SK-N-SH treated with all-trans-retinoic acid at 6 μM for 48 hours (cell line): Measurements from ENCODE around the gene RADX.

Experiments
- ATAC-seq: fragments of 200-7000 bp; cut with Tn5 transposase; 3 replicates; pipeline ENCODE4 v1.9.1; 2020; ENCODE audit warnings: mild to moderate bottlenecking, moderate library complexity
- ARNTL ChIP-seq: fragments of 450-650 bp; formaldehyde crosslinking; IDR thresholded peaks from 2 replicates; pipeline ENCODE4 v1.5.0; 2020; ENCODE audit warnings: low read depth, mild to moderate bottlenecking, moderate library complexity, borderline replicate concordance
- BACH2 ChIP-seq: fragments of 250-450 bp; sonication (Bioruptor Pico); IDR thresholded peaks from 2 replicates; pipeline ENCODE4 v1.9.0; 2021; ENCODE audit warnings: mild to moderate bottlenecking, borderline replicate concordance
- CREB5 ChIP-seq: fragments of 250-450 bp; sonication (Bioruptor Pico); IDR thresholded peaks from 2 replicates; pipeline ENCODE4 v1.5.1; 2020; ENCODE audit warnings: low read depth, mild to moderate bottlenecking, moderate library complexity
- CSDC2 ChIP-seq: fragments of 250-450 bp; sonication (Bioruptor Pico); IDR thresholded peaks from 2 replicates; pipeline ENCODE4 v1.5.0; 2020; ENCODE audit warnings: mild to moderate bottlenecking, moderate library complexity
- CSRNP3 ChIP-seq: fragments of 250-450 bp; sonication (Bioruptor Pico); IDR thresholded peaks from 2 replicates; pipeline ENCODE4 v1.5.1; 2021; ENCODE audit warnings: mild to moderate bottlenecking, moderate library complexity
- ESRRG ChIP-seq: fragments of 250-450 bp; sonication (Bioruptor Pico); IDR thresholded peaks from 2 replicates; pipeline ENCODE4 v1.6.1; 2021; ENCODE audit warnings: mild to moderate bottlenecking
- GLIS3 ChIP-seq: fragments of 250-450 bp; sonication (Bioruptor Pico); IDR thresholded peaks from 2 replicates; pipeline ENCODE4 v1.5.0; 2020; ENCODE audit warnings: mild to moderate bottlenecking, moderate library complexity
- ISL1 ChIP-seq: fragments of 250-450 bp; sonication (Bioruptor Pico); IDR thresholded peaks from 2 replicates; pipeline ENCODE4 v2.1.2; 2022; ENCODE audit warnings: mild to moderate bottlenecking, moderate library complexity
- OSR1 ChIP-seq: fragments of 250-450 bp; sonication (Bioruptor Pico); IDR thresholded peaks from 2 replicates; pipeline ENCODE4 v1.8.0; 2022; ENCODE audit warnings: moderate library complexity, mild to moderate bottlenecking, inconsistent platforms
- PPARA ChIP-seq: fragments of 250-450 bp; sonication (Bioruptor Pico); IDR thresholded peaks from 2 replicates; pipeline ENCODE4 v1.5.0; 2020; ENCODE audit warnings: mild to moderate bottlenecking, borderline replicate concordance
- RARB ChIP-seq: fragments of 250-450 bp; sonication (Bioruptor Pico); IDR thresholded peaks from 2 replicates; pipeline ENCODE4 v1.8.0; 2021; ENCODE audit warnings: mild to moderate bottlenecking, moderate library complexity
- TCF4 ChIP-seq: fragments of 250-450 bp; sonication (Bioruptor Pico); IDR thresholded peaks from 2 replicates; pipeline ENCODE4 v1.8.0; 2021; ENCODE audit warnings: mild to moderate bottlenecking, moderate library complexity, borderline replicate concordance
- TOX ChIP-seq: fragments of 250-450 bp; sonication (Bioruptor Pico); IDR thresholded peaks from 2 replicates; pipeline ENCODE4 v1.8.0; 2021; ENCODE audit warnings: mild to moderate bottlenecking, moderate library complexity, borderline replicate concordance
- TSHZ2 ChIP-seq: fragments of 250-450 bp; sonication (Bioruptor Pico); IDR thresholded peaks from 2 replicates; pipeline ENCODE4 v1.5.0; 2020; ENCODE audit warnings: mild to moderate bottlenecking, moderate library complexity
- ZC3H10 ChIP-seq: fragments of 250-450 bp; sonication (Bioruptor Pico); IDR thresholded peaks from 2 replicates; pipeline ENCODE4 v1.5.1; 2021; ENCODE audit warnings: mild to moderate bottlenecking, moderate library complexity
- ZFP3 ChIP-seq: fragments of 250-450 bp; sonication (Bioruptor Pico); IDR thresholded peaks from 2 replicates; pipeline ENCODE4 v1.5.0; 2020; ENCODE audit warnings: mild to moderate bottlenecking, moderate library complexity
- ZFP30 ChIP-seq: fragments of 450-650 bp; formaldehyde crosslinking; IDR thresholded peaks from 2 replicates; pipeline ENCODE4 v1.5.0; 2022; ENCODE audit warnings: mild to moderate bottlenecking, moderate library complexity
- ZNF565 ChIP-seq: fragments of 450-650 bp; formaldehyde crosslinking; conservative IDR thresholded peaks from 2 replicates; pipeline ENCODE4 v1.5.0; 2020; ENCODE audit warnings: low read depth, mild to moderate bottlenecking, moderate library complexity
- ZNF70 ChIP-seq: fragments of 450-650 bp; formaldehyde crosslinking; IDR thresholded peaks from 2 replicates; pipeline ENCODE4 v1.5.0; 2020; ENCODE audit warnings: mild to moderate bottlenecking, moderate library complexity
- ZNF8 ChIP-seq: fragments of 450-650 bp; formaldehyde crosslinking; IDR thresholded peaks from 2 replicates; pipeline ENCODE4 v1.5.0; 2020; ENCODE audit warnings: mild to moderate bottlenecking, moderate library complexity
- TF ChIP-seq, protein P1 (sequence below): fragments of 250-450 bp; sonication (Bioruptor Pico); IDR thresholded peaks from 2 replicates; pipeline ENCODE4 v1.8.0; 2020; ENCODE audit warnings: mild to moderate bottlenecking, moderate library complexity, borderline replicate concordance
- TF ChIP-seq, protein P2 (sequence below): fragments of 250-450 bp; sonication (Bioruptor Pico); IDR thresholded peaks from 2 replicates; pipeline ENCODE4 v1.8.0; 2021; ENCODE audit warnings: low read depth, mild to moderate bottlenecking, moderate library complexity, borderline replicate concordance

Gene RADX

GRCh38 chrX:106716463-106716862 is 104.7 kb downstream of the RADX start:
- no peak for ATAC-seq
- TF ChIP-seq GLIS3 (no peak), CSDC2 (CRISPR knock-in tag) (no peak), ZNF8 (no peak), ZC3H10 (CRISPR knock-in tag) (no peak), OSR1 (CRISPR knock-in tag) (no peak), TCF4 (CRISPR knock-in tag) (no peak), ZFP30 (CRISPR knock-in tag) (no peak), ZNF565 (CRISPR knock-in tag) (no peak), TOX (CRISPR knock-in tag) (no peak), ZFP3 (CRISPR knock-in tag) (no peak), CREB5 (CRISPR knock-in tag) (no peak), ARNTL (CRISPR knock-in tag) (no peak), PPARA (CRISPR knock-in tag) (no peak), RARB (CRISPR knock-in tag) (no peak)
- TF ChIP-seq, protein P1, sequence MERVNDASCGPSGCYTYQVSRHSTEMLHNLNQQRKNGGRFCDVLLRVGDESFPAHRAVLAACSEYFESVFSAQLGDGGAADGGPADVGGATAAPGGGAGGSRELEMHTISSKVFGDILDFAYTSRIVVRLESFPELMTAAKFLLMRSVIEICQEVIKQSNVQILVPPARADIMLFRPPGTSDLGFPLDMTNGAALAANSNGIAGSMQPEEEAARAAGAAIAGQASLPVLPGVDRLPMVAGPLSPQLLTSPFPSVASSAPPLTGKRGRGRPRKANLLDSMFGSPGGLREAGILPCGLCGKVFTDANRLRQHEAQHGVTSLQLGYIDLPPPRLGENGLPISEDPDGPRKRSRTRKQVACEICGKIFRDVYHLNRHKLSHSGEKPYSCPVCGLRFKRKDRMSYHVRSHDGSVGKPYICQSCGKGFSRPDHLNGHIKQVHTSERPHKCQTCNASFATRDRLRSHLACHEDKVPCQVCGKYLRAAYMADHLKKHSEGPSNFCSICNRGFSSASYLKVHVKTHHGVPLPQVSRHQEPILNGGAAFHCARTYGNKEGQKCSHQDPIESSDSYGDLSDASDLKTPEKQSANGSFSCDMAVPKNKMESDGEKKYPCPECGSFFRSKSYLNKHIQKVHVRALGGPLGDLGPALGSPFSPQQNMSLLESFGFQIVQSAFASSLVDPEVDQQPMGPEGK: no peak

GRCh38 chrX:106718709-106719108 is 106.9 kb downstream of the RADX start:
- TF ChIP-seq, protein P2, sequence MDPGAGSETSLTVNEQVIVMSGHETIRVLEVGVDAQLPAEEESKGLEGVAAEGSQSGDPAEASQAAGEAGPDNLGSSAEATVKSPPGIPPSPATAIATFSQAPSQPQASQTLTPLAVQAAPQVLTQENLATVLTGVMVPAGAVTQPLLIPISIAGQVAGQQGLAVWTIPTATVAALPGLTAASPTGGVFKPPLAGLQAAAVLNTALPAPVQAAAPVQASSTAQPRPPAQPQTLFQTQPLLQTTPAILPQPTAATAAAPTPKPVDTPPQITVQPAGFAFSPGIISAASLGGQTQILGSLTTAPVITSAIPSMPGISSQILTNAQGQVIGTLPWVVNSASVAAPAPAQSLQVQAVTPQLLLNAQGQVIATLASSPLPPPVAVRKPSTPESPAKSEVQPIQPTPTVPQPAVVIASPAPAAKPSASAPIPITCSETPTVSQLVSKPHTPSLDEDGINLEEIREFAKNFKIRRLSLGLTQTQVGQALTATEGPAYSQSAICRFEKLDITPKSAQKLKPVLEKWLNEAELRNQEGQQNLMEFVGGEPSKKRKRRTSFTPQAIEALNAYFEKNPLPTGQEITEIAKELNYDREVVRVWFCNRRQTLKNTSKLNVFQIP (CRISPR knock-in tag): no peak
- no peak for ATAC-seq

DNA sequence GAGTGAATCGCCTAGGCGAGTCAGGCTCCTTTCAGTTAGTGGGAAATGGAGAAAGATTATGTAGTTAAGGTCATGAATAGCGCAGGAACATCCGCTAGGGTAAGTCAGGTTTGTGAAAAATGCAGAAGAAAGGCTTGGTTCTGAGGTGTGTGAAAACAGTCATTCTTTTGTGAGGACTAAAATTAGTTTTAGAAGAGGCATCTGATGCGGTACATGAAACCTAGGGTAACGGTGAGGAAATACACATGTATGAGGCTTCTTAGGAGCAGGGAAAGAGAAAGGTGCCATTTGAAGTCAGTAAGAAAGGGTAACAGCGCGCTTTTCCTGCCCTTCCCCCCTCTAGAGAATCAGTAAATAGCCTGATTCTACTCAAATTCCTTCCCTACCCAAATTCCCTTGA is 114.2 kb downstream of the RADX start:
- TF ChIP-seq RARB (CRISPR knock-in tag): no peak
- TF ChIP-seq PPARA (CRISPR knock-in tag): no peak
- TF ChIP-seq CREB5 (CRISPR knock-in tag): no peak
- TF ChIP-seq ESRRG (CRISPR knock-in tag): no peak
- TF ChIP-seq, protein P1: no peak
- no peak for TF ChIP-seq ZFP30 (CRISPR knock-in tag)
- no peak for TF ChIP-seq BACH2 (CRISPR knock-in tag)
- no peak for TF ChIP-seq GLIS3
- TF ChIP-seq CSRNP3 (CRISPR knock-in tag): no peak
- TF ChIP-seq, protein P2 (CRISPR knock-in tag): no peak
- no peak for TF ChIP-seq ZNF70 (CRISPR knock-in tag)
- no peak for TF ChIP-seq ISL1 (CRISPR knock-in tag)
- TF ChIP-seq ZC3H10 (CRISPR knock-in tag): no peak
- TF ChIP-seq OSR1 (CRISPR knock-in tag): no peak
- no peak for TF ChIP-seq TSHZ2
- TF ChIP-seq TCF4 (CRISPR knock-in tag): no peak
- TF ChIP-seq ZNF565 (CRISPR knock-in tag): no peak
- no peak for ATAC-seq
